Prostate gland (tissue), 2 donors: ENCODE data around the gene XRRA1.

ENCODE experiments used
- POLR2A ChIP-seq: fragments of 450-650 bp; IDR thresholded peaks from one replicate; pipeline ENCODE4 v1.6.1; 2016; ENCODE audit warnings: antibody characterized with exemption, mild to moderate bottlenecking
- TF ChIP-seq, protein P1 (sequence below), 4 experiments: fragments of 200-600 bp in 2 of 4; fragments of 450-650 bp in 2 of 4; sonication (generic) in 2 of 4; IDR thresholded peaks; 1 replicate in 3 of 4; 2 replicates in 1 of 4; pipeline ENCODE4 v1.5.1; 2016 to 2019; ENCODE audit warnings: antibody characterized with exemption in 4 of 4, mild to moderate bottlenecking in 2 of 4, moderate library complexity in 2 of 4

GRCh38 chr11:74815966-74816365, 132.9 kb downstream of the XRRA1 start:
- TF ChIP-seq, protein P1, sequence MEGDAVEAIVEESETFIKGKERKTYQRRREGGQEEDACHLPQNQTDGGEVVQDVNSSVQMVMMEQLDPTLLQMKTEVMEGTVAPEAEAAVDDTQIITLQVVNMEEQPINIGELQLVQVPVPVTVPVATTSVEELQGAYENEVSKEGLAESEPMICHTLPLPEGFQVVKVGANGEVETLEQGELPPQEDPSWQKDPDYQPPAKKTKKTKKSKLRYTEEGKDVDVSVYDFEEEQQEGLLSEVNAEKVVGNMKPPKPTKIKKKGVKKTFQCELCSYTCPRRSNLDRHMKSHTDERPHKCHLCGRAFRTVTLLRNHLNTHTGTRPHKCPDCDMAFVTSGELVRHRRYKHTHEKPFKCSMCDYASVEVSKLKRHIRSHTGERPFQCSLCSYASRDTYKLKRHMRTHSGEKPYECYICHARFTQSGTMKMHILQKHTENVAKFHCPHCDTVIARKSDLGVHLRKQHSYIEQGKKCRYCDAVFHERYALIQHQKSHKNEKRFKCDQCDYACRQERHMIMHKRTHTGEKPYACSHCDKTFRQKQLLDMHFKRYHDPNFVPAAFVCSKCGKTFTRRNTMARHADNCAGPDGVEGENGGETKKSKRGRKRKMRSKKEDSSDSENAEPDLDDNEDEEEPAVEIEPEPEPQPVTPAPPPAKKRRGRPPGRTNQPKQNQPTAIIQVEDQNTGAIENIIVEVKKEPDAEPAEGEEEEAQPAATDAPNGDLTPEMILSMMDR (IDR thresholded peaks at IDR 0.05): no peak
- TF ChIP-seq POLR2A: no peak
